K562 treated with DMSO at 1 percent for 12 hours (cell line): Measurements from ENCODE around the gene KCNC4. TPM values are rescaled to one million over a fixed set of nuclear protein-coding genes. Genes with fewer than 3 reads are reported as not detected.

Source experiments
- total RNA-seq: library from RNA; unstranded; fragments of 300-600 nt; gene quantifications from 2 replicates; pipeline ENCODE4 v1.2.3, GENCODE V29; 2022; ENCODE audit not compliant: insufficient read depth

The KCNC4 gene
- 0.50 and 2.3 TPM in 2 replicates for total RNA-seq

DNA sequence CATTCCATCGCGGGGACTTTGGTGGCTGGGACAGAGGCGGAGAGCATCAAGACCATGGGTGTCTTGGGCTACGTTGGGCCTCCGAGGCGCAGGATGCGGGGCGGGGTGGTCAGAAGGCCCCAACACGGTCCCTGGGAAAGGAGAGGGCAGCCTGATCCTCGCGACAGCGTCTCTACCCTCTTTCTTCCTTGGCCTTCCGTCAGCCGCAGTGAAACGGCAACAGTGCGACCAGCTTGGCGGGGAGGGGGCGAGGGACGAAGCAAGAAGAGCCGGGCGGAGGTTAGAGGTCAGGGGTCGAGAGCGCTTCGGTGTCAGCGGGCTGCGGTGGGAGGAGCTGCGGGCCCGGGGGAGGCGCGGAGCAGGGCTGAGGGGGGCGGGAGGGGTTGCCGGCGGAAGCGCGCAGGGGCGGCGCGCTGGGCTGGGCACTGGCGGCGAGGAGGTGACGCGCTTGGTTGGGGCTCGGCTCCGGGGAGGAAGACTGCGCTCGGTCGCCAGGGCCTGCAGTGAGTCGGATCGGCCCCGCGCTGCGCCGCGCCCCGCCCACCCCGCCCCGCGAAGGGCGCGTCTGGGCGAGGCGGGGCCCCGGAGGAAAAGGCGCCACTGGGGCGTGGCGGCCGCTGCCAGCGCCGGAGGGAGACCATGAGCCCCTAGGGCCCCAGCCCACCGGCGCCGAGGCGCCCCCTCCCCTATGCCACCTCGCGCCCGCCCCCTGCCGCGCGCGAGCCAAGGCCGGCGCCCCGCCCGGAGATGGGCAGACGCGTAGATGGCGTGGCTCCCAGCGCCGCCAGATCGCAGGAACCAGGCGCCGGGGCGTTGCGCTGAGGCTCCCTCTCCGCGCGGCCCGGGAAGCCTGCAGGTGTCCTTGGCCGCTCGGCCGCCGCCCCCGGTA lies at the start of gene KCNC4:
Gene KCNC4 (plus strand): TSS at position 600 of the 889 bp plus-strand sequence. CDS start 1,186 bp downstream, outside the sequence.

Other genes starting within 250 kb of the KCNC4 start
- gene AHCYL1, start 225.5 kb upstream of the KCNC4 start, total RNA-seq, result 40.2 and 101 TPM in 2 replicates
- gene STRIP1, start 175.7 kb upstream of the KCNC4 start, total RNA-seq, result 13.5 and 37.4 TPM in 2 replicates
- not detected in 2 replicates for gene ALX3, start 139.6 kb upstream of the KCNC4 start, total RNA-seq
- not detected in 2 replicates for gene UBL4B, start 97.9 kb upstream of the KCNC4 start, total RNA-seq
- not detected in 2 replicates for gene SLC6A17, start 59.8 kb upstream of the KCNC4 start, total RNA-seq
- 12.0 and 29.9 TPM in 2 replicates for gene RBM15, start 129.1 kb downstream of the KCNC4 start, total RNA-seq
- 0.26 and 0.45 TPM in 2 replicates for gene SLC16A4, start 180.7 kb downstream of the KCNC4 start, total RNA-seq
- gene LAMTOR5, start 197.4 kb downstream of the KCNC4 start, total RNA-seq, result 394 and 463 TPM in 2 replicates
- not detected in 2 replicates for gene PROK1, start 240.8 kb downstream of the KCNC4 start, total RNA-seq